ENCODE results near the gene NAGPA. TPM values are rescaled to one million over a fixed set of nuclear protein-coding genes. Genes with fewer than 3 reads are reported as not detected.

Gene NAGPA
- total and polyA plus RNA-seq, 2 of the 8 experiments (the other 6 are each of a cell fraction or from before 2014, with no cell fraction given) = 10.1 to 13.2 TPM

- Histone ChIP-seq H4K5ac (ENCODE audit: insufficient read length, low read depth, low read length) (no peak overlapping the region), H3K56ac (replicated peaks; ENCODE audit: insufficient read length, low read depth, low read length) (no peak overlapping the region), H3K36me3 (ENCODE audit: control insufficient read depth in 2 of 4, insufficient read depth in 4 of 4, low read length in 3 of 4) (no peaks in the 10 kb centered on the region), H2AK5ac (ENCODE audit: low read depth, low read length) (no peak overlapping the region), H3K27me3 (replicated peaks in 1 of 4; ENCODE audit: control insufficient read depth in 3 of 4, extremely low read depth in 1 of 4, insufficient read depth in 3 of 4, low read length in 3 of 4) (no peaks in the 10 kb centered on the region), H2BK5ac (ENCODE audit: low read depth, low read length) (no peak overlapping the region), H3K79me2 (ENCODE audit: control insufficient read depth in 1 of 2, insufficient read depth in 2 of 2, low read length in 2 of 2) (no peaks in the 10 kb centered on the region), H2AFZ (ENCODE audit: low read length) (no peak overlapping the region), H3K14ac (ENCODE audit: insufficient read length) (no peak overlapping the region), H3K4me3 (ENCODE audit: extremely low read depth in 1 of 4, insufficient read depth in 2 of 4, low read depth in 3 of 4, low read length in 4 of 4) (no peak overlapping the region), H3K9me3 (ENCODE audit: insufficient read depth in 2 of 2, low read depth in 1 of 2, low read length in 1 of 2) (no peaks in the 10 kb centered on the region), H3K79me1 (ENCODE audit: low read depth, low read length) (no peaks in the 10 kb centered on the region), H2BK15ac (ENCODE audit: low read length) (no peak overlapping the region), H2BK120ac (replicated peaks; ENCODE audit: low read depth, low read length) (no peak overlapping the region), H3K27ac (ENCODE audit: low read depth, low read length) (no peak overlapping the region), H2BK20ac (ENCODE audit: low read length) (no peak overlapping the region), H3K9ac (replicated peaks in 1 of 4; ENCODE audit: extremely low read depth in 1 of 4, low read depth in 3 of 4, low read length in 3 of 4) (no peak overlapping the region), H3K4ac (replicated peaks; ENCODE audit: insufficient read length, low read depth, low read length) (no peak overlapping the region), H3K4me2 (ENCODE audit: insufficient read depth in 1 of 2, low read depth in 2 of 2, low read length in 2 of 2) (no peak overlapping the region), H3K23me2 (ENCODE audit: low read depth, low read length) (no peaks in the 10 kb centered on the region), H3K4me1 (replicated peaks in 1 of 4; ENCODE audit: control insufficient read depth in 3 of 4, insufficient read depth in 4 of 4, low read length in 3 of 4) (peaks cover 0 to 2% (median 0%) of the 10 kb centered on the region in 4 experiments; a peak in 1 of 7 replicates), H2BK12ac (ENCODE audit: low read depth, low read length) (no peak overlapping the region), H4K8ac (ENCODE audit: extremely low read depth, insufficient read depth, low read length) (no peak overlapping the region), H3K18ac (ENCODE audit: extremely low read depth, low read length) (no peak overlapping the region), H4K91ac (replicated peaks; ENCODE audit: insufficient read length, low read length) (no peak overlapping the region), H3K23ac (ENCODE audit: insufficient read length) (no peak overlapping the region), H4K20me1 (replicated peaks in 1 of 2; ENCODE audit: control insufficient read depth in 1 of 2, insufficient read depth in 2 of 2, low read length in 2 of 2) (no peaks in the 10 kb centered on the region)
- ChIA-PET POLR2A (ENCODE audit: partially characterized antibody) (interaction anchor here (4.2 kb wide), 1 partner anchor 8 kb away, joined by 15 read pairs; no protein-coding TSS in a partner anchor), CTCF (ENCODE audit: partially characterized antibody) (interaction anchor here (0.9 to 1.9 kb wide), 4 partner anchors 10 to 66 kb away, joined by 3 to 5 read pairs (median 4); no protein-coding TSS in a partner anchor)
- FAIRE-seq = no peak
- WGBS, 2 experiments (ENCODE audit: extremely low coverage in 1 of 2, insufficient coverage in 1 of 2, insufficient read length in 1 of 2, insufficient replicate concordance in 2 of 2, low coverage in 1 of 2, low lambda C conversion rate in 2 of 2, missing lambda C conversion rate in 1 of 2) = 82% methylated on average over 9 of the region's 9 CpGs; no CpG with 5 or more reads in 1 of the 2 experiments
- no peak for DNase-seq (ENCODE audit: low read depth in 1 of 2, low spot score in 2 of 2)
- TF ChIP-seq SP4 (IDR thresholded peaks at IDR 0.05; ENCODE audit: low read length) = no peak
- TF ChIP-seq CTBP2 (IDR thresholded peaks at IDR 0.05; ENCODE audit: borderline replicate concordance, insufficient read depth, insufficient read length, low read length) = no peak
- no peak for TF ChIP-seq TBP (IDR thresholded peaks at IDR 0.05; ENCODE audit: low read depth, low read length)
- no peak for TF ChIP-seq KDM1A (IDR thresholded peaks at IDR 0.05; ENCODE audit: borderline replicate concordance, low read length)
- TF ChIP-seq SAP30 (IDR thresholded peaks at IDR 0.05; ENCODE audit: insufficient read depth, insufficient replicate concordance, low read length) = no peak
- no peak for TF ChIP-seq JUND (IDR thresholded peaks at IDR 0.05; ENCODE audit: low read length)
- no peak for TF ChIP-seq GTF2F1 (IDR thresholded peaks at IDR 0.05; ENCODE audit: borderline replicate concordance, low read depth, low read length)
- no peak for TF ChIP-seq POLR2AphosphoS5 (IDR thresholded peaks at IDR 0.05; ENCODE audit: low read depth, low read length)
- TF ChIP-seq ASH2L (IDR thresholded peaks at IDR 0.05; ENCODE audit: low read length) = no peak
- TF ChIP-seq RBBP5 (IDR thresholded peaks at IDR 0.05; ENCODE audit: borderline replicate concordance, low read depth, low read length) = no peak
- no peak for TF ChIP-seq RAD21 (IDR thresholded peaks at IDR 0.05 in 1 of 2, conservative IDR thresholded peaks at IDR 0.05 in 1 of 2; ENCODE audit: low read depth in 2 of 2, low read length in 2 of 2)
Measured at GRCh38 chr16:5018793-5019192, 14.9 kb downstream of the NAGPA start.

Measured in H1 (cell line).